ENCODE results near the gene TLL1.

The TLL1 gene

DNA sequence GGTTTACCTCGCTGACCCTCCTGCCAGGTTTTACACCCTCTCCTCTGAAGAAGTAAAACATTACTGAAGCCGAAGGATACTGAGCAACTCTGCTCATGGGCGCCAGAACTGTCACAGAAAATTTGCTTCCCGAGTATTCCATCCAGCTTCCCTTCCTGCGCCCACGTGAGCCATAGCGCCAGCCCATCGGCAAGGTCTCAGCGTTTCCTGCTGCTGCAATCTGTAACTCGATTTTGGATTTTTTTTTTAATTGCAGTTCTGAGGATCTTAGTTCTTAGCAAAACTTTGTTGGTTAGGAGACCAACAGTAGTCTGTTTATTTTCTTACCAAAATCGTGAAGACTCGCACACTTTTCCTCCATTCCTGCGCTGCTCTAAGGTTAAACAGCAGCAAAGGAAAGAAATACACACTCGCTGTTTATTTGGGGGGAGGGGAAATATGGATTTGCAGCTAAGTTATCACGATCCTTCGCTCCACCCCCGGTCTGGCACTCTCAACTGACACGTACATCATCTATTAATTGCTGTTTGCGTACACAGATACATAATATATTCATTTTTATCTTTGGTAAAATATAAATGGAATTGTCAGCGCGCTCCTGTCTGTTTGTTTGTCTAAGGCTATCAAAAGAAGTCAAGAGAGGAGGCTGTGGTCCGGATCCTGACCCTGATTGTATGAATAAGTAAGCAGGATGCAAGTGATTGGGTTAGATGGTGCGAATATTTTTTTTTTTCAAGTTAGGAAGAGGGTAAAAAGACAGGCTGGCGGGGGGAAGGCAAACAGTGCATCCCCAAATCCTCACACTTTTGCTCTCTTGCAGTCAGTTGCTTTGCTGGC is at the start of gene TLL1:
Gene TLL1 (plus strand): TSS at position 777 of the 837 bp plus-strand sequence. CDS start 668 bp downstream, outside the sequence.
- no peak for DNase-seq (ENCODE audit: low read depth in 2 of 2)

DNA sequence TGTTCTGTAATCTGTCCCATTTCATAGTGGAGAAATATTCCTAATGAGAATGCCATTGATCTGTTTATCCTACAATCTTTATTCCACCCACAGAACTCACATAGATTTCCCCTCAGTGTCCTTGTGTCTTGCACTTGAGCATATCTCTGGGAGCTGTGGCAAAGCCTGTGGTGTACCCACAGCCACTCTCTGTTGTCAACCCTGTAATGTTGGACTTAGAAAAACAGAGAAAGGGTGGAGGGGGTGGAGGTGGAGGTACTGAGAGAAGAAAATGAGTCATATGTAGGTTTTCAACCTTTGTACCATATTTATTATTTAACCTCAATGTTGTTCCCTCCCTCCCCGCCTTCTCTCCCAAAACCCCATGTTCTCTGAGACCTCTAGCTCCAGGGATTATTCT is 46.9 kb upstream of the TLL1 start:
- DNase-seq (ENCODE audit: low read depth in 2 of 2): no peak

DNA sequence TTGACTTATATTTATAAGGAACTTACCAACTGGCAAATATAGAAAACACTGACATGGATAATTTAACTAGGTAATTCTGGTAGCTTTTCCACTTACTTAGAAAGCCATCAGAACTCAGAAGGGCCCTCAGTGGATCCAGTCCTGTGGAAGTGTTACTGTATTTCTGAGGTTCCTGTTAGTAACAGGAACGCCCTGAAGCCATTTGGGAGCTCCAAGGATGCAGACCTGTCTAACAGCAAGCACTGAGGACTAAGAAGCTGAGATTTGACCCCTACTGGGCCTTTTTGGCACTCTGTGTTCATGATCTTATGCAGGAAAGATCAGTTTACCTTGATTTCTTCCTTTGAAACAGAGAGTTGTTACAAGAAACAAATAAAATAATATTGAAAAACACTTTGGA is 46.0 kb upstream of the TLL1 start:
- no peak for DNase-seq (ENCODE audit: low read depth in 2 of 2)

DNA sequence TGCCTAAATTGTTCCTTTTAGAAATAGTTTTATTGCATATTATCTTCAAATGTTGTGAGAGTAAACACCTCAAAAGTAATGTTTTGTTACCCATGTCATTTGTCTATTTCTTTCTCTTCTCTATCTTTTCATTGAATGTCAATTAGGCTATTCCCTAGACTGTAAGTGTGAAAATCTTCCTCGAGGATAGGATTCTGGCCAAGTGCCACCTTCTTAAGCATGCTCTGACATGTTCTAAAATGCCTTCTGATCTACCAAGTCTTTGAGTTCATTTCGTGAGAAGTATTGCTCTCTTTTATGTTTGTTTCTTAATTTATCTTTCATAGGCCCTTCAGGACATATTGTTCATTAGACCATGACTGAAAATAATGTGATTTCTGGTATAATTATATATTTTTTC is 44.1 kb upstream of the TLL1 start:
- no peak for DNase-seq (ENCODE audit: low read depth in 2 of 2)

DNA sequence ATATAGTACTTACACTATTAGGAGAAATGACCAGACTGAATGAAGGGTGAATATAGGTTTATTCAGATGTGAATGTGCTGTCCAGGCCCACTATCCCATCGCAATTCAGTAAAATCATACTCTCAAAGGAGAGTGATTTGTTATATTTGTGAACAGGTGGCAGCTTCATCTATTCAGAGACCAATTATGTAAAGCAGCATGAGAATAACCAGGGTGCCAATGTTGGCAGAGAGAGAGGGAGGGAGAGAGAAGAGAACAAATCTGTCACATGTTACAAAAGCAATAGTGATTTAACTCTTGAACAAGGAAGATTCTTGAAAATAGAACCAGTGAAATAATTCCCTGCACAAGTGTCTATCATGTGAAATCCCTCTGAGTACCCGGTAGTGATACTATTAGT is 38.9 kb upstream of the TLL1 start:
- DNase-seq (ENCODE audit: low read depth in 2 of 2): no peak

DNA sequence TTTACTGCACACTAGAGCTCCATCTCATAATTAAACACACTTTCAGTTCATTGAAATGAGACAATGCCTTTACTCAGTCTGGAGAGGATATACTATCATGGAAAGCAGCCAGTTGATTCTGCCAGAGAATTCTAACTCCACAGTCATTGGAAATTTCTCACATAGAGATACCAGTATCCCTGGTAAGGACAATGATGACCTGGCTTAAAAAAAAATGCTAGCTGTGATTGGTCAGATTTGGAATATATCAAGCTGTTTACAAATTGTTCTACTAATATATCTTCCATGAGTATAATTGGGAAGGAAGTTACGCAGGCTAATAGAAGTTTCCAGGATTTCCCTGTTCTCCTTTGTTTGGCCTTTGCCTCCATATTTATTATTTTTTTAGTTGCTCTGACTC is 34.5 kb upstream of the TLL1 start:
- no peak for DNase-seq (ENCODE audit: low read depth in 2 of 2)

DNA sequence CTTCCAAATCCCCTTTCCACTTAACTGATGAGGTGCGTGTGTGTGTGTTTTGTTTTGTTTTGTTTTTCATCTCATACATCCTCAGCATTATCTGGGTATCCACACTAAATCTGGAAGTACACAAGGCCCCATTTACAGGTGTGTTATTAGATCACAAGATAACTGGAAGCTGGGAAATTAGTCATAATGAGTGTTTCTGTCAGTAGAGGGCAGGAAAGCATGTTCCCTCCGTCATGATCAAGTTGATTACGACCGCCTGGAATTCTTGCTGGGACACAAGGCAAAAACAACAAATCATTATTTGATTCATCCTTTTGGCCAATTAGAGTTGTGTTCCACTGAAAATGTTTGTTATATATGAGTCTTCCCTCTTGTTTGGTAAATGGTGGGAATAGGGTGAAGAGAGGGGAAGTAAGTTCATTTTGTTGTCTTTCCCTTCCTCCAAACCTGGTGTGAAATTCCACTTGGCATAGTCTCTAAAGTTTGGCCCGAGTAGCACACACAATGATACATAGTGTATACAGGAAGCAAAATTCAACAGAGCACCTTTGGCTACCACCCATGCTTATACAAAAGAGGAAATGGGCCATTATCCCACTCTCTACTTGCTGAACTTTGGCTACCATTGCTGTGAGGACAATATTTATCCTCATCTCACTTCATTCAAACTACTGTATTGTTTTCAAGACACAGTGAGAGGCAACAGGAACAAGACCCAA is 33.3 kb upstream of the TLL1 start:
- no peak for DNase-seq (ENCODE audit: low read depth in 2 of 2)

DNA sequence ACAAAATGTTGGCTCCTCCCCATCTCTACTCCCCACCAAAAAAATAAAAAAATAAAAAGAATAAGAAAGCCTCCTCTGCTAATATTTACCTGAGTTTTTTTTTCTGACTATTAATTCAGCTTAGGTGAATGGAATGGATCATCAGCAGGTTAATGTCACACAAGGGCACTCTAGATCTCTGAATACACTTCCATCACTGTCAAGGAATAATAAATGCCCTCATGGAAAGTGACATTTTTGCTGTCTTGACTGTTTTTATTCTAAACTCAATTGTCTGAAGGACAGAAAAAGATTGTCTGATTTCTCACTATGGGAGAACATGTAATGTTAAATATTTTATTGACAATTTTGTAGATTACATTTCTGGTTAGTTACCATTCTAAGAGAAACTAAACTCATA is 30.4 kb upstream of the TLL1 start:
- no peak for DNase-seq (ENCODE audit: low read depth in 2 of 2)

DNA sequence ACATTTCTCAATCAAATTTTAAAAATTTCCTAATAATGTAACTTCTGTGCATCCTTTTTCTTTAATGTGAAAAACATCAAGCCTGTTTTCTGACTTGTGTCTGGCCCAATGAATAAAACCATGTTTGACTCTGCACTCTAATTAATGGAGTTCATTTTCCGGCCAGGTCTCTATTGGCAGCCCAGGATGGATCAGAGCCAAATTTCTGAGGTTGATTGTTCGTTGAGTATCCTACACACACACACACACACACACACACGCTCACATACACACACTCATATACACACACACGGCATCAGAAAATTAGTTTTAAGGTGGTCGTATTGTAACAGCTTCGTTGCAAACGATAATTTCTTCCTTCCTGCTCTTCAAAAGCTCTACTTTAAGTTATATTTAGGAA is 28.9 kb upstream of the TLL1 start:
- no peak for DNase-seq (ENCODE audit: low read depth in 2 of 2)

DNA sequence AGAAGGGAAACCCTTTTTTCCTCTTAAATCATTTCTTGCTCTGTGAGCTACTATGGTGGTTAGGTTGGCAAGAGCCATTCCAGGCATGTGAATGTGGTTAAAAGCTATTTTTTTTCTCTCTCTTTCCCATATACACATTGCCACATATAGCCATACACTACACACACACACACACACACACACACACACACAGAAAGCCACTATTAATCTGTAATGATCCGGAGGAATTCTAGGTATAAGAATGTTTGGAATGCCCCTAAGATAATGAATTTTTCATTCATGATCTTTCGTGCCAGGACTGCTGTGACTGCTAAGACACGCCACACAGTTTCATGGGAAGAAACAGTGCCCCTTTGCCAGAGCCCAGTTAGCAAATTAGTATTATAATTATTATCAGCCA is 21.8 kb upstream of the TLL1 start:
- DNase-seq (ENCODE audit: low read depth in 2 of 2): no peak

DNA sequence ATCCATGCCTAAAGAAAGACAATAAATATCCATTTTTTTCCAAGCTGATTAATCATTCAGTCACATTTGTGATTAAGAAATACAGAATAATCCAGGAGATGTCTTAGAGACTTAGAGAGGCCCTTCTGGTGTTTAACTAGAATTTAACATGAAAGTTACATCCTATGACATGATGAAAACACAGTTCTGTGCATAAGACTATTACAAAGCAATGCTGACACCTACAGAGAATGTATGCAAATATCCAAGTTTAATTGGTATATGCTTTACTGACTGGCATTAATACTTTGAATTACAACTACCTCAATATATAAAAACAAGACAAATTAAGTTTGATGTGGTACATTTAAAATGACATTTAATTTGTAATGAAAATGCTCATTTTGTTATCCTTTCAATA is 17.8 kb upstream of the TLL1 start:
- DNase-seq (ENCODE audit: low read depth in 2 of 2): no peak

DNA sequence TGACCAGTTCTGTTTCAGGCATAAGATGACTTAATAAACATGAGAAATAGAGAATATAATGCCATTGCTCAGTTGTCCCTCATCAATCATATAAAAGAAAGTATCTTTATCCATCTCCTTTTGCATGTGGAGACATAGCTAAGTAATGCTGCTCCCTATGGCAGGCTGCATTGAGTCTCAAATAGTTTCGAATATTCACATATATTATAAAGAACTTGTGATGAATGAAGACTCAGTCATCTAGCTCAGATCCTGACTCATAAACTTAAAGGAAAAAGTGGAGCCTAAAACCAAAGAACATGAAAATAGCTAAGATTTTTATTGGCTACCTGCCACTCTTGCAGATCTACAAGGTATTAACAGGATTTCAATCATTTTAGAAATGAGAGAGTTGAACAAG is 11.7 kb upstream of the TLL1 start:
- no peak for DNase-seq (ENCODE audit: low read depth in 2 of 2)

DNA sequence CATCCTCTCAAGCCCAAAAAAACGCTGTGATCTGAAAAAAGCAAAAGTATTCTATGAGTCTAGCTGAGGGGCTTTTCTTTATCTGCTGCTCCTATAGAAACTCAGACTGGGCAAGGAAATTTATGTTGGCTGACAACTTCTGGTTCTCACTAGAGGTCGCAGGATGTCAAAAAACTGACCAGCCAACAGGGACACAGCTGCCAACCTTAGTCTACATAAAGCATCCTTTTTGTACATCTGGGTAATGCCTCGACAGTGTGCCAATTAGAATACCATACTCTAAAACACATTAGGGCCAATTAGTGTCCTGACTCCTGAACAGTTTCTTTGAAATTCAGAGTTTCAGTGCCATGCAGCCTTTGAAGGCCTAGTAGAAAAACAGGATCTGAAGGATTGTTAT is 8.8 kb upstream of the TLL1 start:
- DNase-seq (ENCODE audit: low read depth in 2 of 2): no peak

DNA sequence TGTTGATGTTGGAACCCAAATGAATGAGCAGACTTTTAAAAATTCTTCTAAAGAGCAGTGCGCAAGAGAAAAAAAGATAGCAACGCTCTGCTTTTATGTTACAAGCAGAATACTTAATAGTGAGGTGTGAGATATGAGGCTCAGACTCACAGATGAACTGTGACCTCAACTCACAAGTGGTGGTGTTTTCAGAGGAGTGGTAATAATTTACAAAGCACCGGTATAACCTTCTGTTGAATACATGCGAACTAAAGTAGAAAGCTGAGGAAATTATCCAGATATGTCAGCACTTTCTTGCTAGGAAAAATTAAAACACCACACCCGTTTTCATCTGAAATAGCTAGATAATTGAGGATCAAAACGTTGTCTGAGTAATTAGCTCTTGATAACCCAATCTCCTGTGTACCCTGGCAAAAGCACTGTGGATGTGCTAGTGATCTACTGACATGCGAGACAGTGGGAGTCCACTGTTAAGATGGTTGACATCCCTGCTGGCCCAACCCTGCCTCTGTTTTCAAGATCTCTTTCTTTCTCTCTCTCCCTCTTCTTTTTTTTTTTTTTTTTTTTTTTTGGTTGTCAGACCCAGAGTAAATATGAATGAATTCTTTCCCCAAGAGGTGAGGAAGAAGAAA is 6.9 kb upstream of the TLL1 start:
- DNase-seq (ENCODE audit: low read depth in 2 of 2): no peak

DNA sequence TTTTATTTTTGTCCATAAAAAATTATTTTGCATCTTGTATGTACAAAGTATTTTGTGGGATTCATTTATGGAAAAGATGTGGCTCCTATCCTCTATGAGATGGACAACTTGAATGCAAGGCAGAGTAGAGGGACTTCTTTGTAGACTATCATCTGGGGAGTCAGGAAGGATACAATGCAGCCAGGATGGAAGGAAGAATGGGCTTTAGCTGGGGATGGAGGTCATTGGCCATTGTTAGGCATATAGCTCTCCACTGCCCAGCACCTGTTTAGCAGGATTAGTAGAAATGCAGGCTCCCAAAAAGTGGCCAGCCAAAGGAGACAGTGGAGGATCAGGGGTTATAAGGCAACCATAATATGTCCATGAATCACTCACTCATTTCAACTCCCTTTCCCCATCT is 5.1 kb upstream of the TLL1 start:
- no peak for DNase-seq (ENCODE audit: low read depth in 2 of 2)

DNA sequence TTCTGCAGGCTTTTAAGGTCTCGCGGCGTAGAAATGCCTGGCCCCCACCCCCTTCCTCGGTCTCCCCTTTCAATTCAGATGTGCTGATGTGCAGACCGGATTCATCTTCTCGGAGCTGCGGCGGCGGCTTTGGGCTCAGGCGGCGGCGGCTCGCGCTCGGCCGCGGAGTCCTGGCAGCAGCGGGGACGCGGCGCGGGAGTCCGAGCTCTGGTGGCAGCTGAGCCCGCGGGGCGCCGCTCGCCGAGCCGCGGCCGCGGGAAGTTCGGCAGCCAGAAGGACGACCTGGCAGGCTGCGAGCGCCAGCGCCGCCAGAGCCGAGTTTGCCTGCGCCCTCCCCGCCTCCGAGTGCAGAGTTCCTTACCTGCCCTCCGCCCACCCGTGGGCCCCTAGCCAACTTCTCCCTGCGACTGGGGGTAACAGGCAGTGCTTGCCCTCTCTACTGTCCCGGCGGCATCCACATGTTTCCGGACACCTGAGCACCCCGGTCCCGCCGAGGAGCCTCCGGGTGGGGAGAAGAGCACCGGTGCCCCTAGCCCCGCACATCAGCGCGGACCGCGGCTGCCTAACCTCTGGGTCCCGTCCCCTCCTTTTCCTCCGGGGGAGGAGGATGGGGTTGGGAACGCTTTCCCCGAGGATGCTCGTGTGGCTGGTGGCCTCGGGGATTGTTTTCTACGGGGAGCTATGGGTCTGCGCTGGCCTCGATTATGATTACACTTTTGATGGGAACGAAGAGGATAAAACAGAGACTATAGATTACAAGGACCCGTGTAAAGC is 448 bp downstream of the TLL1 start:
- no peak for DNase-seq (ENCODE audit: low read depth in 2 of 2)

DNA sequence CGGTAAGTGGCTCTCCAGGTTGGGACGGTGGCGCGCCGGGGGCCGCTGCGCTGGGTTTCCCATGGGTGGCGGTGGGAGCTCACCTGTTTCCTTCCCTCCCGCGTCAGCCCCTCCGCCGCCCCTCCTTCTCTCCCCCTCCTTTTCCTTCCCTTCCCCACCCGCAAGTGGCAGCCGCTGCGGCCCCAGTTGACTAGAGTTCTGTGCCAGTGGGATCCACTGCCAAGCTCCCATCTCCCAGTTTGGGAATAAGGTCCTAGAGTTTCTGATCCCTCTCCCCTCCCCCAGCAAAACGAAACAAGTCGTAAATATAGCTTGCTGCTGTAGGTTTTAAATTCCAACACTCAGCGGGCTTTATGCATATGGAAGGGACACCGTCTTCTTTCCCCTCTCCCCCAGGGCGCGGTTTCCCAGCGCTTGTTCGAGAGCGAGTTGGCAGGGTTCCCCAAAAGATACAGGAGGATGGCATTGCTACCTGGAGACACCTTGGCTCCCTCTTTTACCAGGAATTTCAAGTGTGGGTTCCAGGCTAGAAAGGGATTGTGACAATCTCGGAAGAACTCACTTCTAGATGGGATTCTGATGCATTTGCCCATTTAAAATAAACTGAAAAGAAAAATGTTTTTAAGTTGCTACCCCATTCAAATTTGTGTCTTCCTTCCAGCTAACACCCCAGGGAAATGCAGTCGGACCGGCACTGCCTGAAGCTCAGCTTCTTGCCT is 1.2 kb downstream of the TLL1 start:
- DNase-seq (ENCODE audit: low read depth in 2 of 2): no peak

DNA sequence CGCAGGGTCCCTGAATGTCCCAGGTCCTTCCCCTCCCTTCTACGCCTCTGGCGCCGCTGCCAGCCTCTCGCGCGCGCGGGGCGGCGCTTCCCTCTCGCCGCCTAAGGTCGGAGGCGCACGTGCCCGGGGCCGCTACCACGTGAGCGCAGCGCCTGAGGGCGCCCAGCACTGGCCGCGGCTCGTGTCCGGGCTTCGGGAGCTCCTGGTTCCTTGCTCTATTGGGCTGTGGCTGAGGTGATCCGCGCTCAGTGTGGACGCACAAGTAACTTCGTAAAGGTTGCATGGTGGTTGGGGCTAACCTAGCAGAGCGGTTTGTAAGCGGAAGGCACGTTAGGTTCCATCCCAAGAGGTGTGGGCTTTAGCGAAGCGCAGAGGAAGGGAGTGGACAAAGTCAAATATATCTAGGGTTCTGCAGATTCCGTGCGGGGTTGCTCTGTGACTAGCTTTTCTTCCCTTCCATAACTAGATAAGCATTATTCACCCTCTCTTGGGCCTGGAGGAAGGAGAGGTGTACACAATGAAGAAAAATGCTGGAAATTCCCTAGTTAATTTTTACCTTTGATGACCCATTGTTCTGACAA is 1.8 kb downstream of the TLL1 start:
- DNase-seq (ENCODE audit: low read depth in 2 of 2): no peak

DNA sequence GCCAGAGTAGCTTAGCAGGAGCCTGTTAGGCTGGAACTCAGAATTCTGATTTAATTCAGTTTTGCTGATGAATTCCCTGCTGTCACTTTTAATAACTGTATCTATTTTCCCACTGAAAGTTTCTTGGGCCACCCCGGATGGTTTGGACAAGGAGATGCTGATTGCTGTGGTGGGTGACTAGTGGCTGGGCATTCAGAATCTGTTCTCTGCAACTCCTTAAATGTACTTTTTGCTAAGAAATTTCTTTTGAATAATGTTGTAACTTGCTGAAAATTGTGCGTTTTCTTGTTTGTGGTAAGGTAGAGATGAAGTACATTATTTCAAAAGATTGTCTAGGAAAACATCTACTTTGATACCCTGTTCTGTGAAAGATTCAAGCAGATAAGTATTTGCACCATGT is 2.4 kb downstream of the TLL1 start:
- DNase-seq (ENCODE audit: low read depth in 2 of 2): no peak

DNA sequence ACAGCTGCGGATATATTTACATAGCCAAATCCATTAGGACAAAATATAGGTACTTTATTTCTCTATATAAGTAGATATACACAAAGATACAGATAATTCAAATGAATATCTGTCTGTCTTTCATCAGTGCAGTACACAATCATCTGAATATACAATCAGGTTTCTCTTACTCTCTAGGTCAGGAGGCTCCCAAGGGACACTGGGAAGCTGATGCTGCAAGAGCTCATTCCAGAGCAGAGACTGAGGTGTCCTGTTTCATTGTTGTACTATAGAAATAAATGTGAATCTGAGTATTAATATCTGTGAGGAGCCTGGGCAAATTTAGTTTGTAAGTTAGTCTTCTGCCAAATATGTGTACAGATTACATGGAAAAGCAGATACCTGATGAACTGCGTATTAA is 4.2 kb downstream of the TLL1 start:
- DNase-seq (ENCODE audit: low read depth in 2 of 2): no peak

DNA sequence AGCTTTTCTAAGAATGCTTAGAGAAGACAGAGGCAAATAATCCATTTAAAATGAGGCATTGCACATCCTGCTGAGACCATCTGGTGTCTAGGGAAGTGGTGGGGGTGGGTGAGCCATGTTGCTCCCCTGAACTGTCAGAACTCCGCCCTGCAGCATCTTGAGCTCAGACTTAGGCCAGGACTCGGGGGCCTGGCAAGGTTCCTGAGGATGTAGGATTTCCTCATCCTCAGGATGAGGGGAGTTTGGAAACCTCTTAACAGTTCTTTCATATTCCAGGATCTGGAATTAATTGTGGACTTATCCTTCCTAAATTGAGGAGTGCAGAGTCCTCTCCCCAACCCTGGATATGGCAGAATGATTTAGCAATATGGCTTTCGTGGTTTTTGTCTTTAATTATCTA is 6.6 kb downstream of the TLL1 start:
- DNase-seq (ENCODE audit: low read depth in 2 of 2): no peak

All from stimulated activated CD4-positive, alpha-beta T cell treated with anti-CD3 and anti-CD28 coated beads, Interleukin-1b, Interleukin-23, amount 100 ng/mL, for 1 hour (primary cell).